ENCODE results near the gene RPL35. TPM values are rescaled to one million over a fixed set of nuclear protein-coding genes. Genes with fewer than 3 reads are reported as not detected.
A peak's percentile ranks its signal among the peaks of the same experiment; 100 is the strongest.

The RPL35 gene
- total RNA-seq, 1 donor from 2014 or later: 812 TPM

GRCh38 chr9:124881138-124881743 is 19.5 kb upstream of the RPL35 start:
- no peak overlapping the region for H3K27ac ChIP-seq
- no peaks in the 10 kb centered on the region for H3K4me1 ChIP-seq
- TF ChIP-seq CTCF (IDR thresholded peaks at IDR 0.05): no peak
- peaks cover 95% of the 10 kb centered on the region for H3K36me3 ChIP-seq
- no peak for ATAC-seq
- DNase-seq: peak; percentile 21
- H3K4me3 ChIP-seq: no peak overlapping the region
- intact Hi-C loops (cut with DNase I): no loop called here
- no peaks in the 10 kb centered on the region for H3K27me3 ChIP-seq (ENCODE audit: low read depth)
- no peaks in the 10 kb centered on the region for H3K9me3 ChIP-seq

- no peaks in the 10 kb centered on the region for H3K27me3 ChIP-seq (ENCODE audit: low read depth)
- DNase-seq: peak; percentile 3
- no peaks in the 10 kb centered on the region for H3K4me1 ChIP-seq
- intact Hi-C loops (cut with DNase I): no loop called here
- no peak for TF ChIP-seq CTCF (IDR thresholded peaks at IDR 0.05)
- H3K4me3 ChIP-seq: no peak overlapping the region
- ATAC-seq: no peak
- no peaks in the 10 kb centered on the region for H3K9me3 ChIP-seq
- peaks cover 95% of the 10 kb centered on the region for H3K36me3 ChIP-seq
- no peak overlapping the region for H3K27ac ChIP-seq
These were observed 18.7 kb upstream of the RPL35 start for GRCh38 chr9:124880501-124880900.

- H3K27ac ChIP-seq: peak overlapping the region; percentile 24
- H3K4me1 ChIP-seq: no peaks in the 10 kb centered on the region
- H3K27me3 ChIP-seq (ENCODE audit: low read depth): no peaks in the 10 kb centered on the region
- no peaks in the 10 kb centered on the region for H3K9me3 ChIP-seq
- intact Hi-C loops (cut with DNase I): no loop called here
- no peak for ATAC-seq
- peaks cover 94% of the 10 kb centered on the region for H3K36me3 ChIP-seq
- DNase-seq: peak; percentile 43
- no peak for TF ChIP-seq CTCF (IDR thresholded peaks at IDR 0.05)
- no peak overlapping the region for H3K4me3 ChIP-seq
These were observed 17.5 kb upstream of the RPL35 start for GRCh38 chr9:124879226-124879625.

- no peaks in the 10 kb centered on the region for H3K27me3 ChIP-seq (ENCODE audit: low read depth)
- intact Hi-C loops (cut with DNase I): no loop called here
- no peak overlapping the region for H3K27ac ChIP-seq
- H3K9me3 ChIP-seq: no peaks in the 10 kb centered on the region
- no peak overlapping the region for H3K4me3 ChIP-seq
- peaks cover 7% of the 10 kb centered on the region for H3K4me1 ChIP-seq
- no peak for TF ChIP-seq CTCF (IDR thresholded peaks at IDR 0.05)
- H3K36me3 ChIP-seq: peaks cover 98% of the 10 kb centered on the region
- no peak for ATAC-seq
- DNase-seq: no peak
These were observed 16.8 kb upstream of the RPL35 start for GRCh38 chr9:124878518-124878917.

- no peaks in the 10 kb centered on the region for H3K27me3 ChIP-seq (ENCODE audit: low read depth)
- DNase-seq (no peak), ATAC-seq (peak in 1 of 2 donors; percentile 41)
- H3K36me3 ChIP-seq: peaks cover 98% of the 10 kb centered on the region
- H3K4me3 ChIP-seq: no peak overlapping the region
- no peak for TF ChIP-seq CTCF (IDR thresholded peaks at IDR 0.05)
- no peaks in the 10 kb centered on the region for H3K9me3 ChIP-seq
- H3K27ac ChIP-seq: no peak overlapping the region
- peaks cover 12% of the 10 kb centered on the region for H3K4me1 ChIP-seq
- intact Hi-C loops (cut with DNase I): no loop called here
These were observed 16.3 kb upstream of the RPL35 start for GRCh38 chr9:124878021-124878420.

All from lower lobe of right lung (tissue), 2 donors.